ENCODE measurements around the gene GBE1.

DNA sequence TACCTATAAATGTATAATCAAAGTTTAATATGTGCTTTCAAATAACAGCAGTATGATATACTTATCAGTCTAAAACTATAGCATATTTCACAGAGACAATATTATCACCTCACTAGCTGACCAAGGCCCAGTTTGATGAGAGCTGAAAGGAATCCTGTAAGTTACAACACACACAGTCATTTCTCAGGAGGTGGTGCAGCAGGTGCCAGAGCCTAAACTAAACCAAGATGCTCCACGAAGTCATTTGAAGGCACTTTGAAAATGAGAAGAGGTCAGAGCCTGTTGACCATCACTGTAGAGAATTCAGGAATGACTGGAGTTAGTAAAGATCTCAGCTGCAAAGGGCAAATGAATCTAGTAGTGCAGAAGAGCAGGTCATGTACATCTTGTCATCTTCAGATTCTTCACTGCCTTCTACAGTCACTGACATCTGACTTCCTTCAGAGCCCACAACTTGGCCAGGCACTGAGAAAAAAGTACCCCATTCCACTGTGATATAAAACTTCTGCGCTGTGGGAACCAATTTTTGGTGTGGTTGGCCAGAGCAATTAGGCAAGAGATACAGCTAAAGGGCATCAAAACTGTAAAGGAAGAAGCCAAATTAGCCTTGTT lies 7.9 kb downstream of the GBE1 start:
- TF ChIP-seq GATA3 (IDR thresholded peaks at IDR 0.05; ENCODE audit: low read depth, low read length) (no peak), GATA2 (IDR thresholded peaks at IDR 0.05; ENCODE audit: low read depth, low read length) (no peak)

Measured in SH-SY5Y (cell line).